ENCODE measurements around the gene DCP2. TPM values are rescaled to one million over a fixed set of nuclear protein-coding genes. Genes with fewer than 3 reads are reported as not detected.

DCP2 gene
- total RNA-seq, 2 donors from 2014 or later: 24.3 to 35.0 TPM

- DNase-seq: no peak
- ATAC-seq: no peak
- intact Hi-C loops (cut with DNase I, micrococcal nuclease): no loop called here
Measured at GRCh38 chr5:113058706-113059226, 82.2 kb downstream of the DCP2 start.

GRCh38 chr5:113059232-113060040, 82.8 kb downstream of the DCP2 start:
- intact Hi-C loops (cut with DNase I, micrococcal nuclease): no loop called here
- no peak for DNase-seq
- no peak for ATAC-seq

GRCh38 chr5:113060408-113061025, 83.9 kb downstream of the DCP2 start:
- intact Hi-C loops (cut with DNase I, micrococcal nuclease): no loop called here
- no peak for DNase-seq
- no peak for ATAC-seq

GRCh38 chr5:113061846-113062780, 85.5 kb downstream of the DCP2 start:
- DNase-seq (no peak), ATAC-seq (no peak)
- intact Hi-C loops (cut with DNase I, micrococcal nuclease): no loop called here

DNA sequence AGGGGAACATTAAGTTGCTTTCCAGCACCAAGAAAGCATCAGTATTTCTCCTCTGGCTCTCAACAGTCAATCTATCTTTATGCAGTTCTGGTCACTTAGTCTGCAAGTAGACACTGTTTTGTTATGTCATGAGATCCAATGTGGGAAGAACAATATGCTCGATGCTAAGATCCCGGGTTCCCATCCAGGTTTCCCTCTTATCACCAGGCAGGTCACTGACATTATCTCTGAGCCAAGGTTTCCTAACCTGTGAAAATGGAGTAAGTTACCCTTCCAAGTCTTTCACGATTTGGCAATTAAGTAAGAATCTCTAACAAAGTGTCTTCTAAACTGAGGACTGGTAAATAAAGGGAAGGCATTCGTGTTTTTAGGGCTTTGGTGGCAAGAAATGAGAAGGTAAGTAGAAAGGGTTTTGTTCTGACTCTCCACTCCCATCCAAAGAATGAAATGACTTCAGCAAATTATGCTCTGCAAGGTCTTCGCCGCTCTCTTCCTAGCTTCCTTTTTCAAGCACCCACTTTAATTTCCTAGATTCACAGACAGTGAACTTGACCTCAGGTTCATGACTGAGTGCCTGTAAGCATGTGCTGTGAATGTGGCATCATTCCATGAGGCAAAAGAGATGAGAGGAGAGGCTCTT, 86.4 kb downstream of the DCP2 start:
- ATAC-seq (no peak), DNase-seq (no peak)
- intact Hi-C loops (cut with DNase I, micrococcal nuclease): no loop called here

DNA sequence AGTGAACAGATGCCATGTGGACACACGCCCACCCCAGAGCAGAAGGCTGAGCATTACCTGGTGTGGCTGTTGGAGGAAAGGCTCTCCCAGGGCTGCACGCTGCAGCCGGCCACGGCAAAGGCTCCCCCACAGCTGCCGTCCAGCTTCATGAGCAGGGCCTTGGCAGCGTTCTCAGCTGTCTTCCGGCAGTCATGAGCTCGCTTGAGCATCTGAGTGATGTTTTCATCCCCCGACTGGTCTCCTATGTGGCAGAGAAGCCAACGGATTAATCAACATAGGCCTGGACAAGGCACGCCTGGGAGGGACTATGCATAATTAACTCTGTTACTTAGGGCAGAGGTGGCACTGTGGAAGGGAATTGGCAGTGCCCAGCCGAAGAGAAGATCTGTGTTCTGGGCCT, 87.3 kb downstream of the DCP2 start:
- DNase-seq: no peak

GRCh38 chr5:113064806-113065205, 88.2 kb downstream of the DCP2 start:
- intact Hi-C loops (cut with DNase I, micrococcal nuclease): no loop called here
- ATAC-seq: no peak

More for the DNA sequence above, 87.3 kb downstream of the DCP2 start:
- intact Hi-C loops (cut with DNase I, micrococcal nuclease): no loop called here
- no peak for ATAC-seq

GRCh38 chr5:113065626-113066025, 89.0 kb downstream of the DCP2 start:
- no peak for ATAC-seq
- intact Hi-C loops (cut with DNase I, micrococcal nuclease): no loop called here
- no peak for DNase-seq

More at GRCh38 chr5:113064806-113065205, 88.2 kb downstream of the DCP2 start:
- DNase-seq: no peak

DNA sequence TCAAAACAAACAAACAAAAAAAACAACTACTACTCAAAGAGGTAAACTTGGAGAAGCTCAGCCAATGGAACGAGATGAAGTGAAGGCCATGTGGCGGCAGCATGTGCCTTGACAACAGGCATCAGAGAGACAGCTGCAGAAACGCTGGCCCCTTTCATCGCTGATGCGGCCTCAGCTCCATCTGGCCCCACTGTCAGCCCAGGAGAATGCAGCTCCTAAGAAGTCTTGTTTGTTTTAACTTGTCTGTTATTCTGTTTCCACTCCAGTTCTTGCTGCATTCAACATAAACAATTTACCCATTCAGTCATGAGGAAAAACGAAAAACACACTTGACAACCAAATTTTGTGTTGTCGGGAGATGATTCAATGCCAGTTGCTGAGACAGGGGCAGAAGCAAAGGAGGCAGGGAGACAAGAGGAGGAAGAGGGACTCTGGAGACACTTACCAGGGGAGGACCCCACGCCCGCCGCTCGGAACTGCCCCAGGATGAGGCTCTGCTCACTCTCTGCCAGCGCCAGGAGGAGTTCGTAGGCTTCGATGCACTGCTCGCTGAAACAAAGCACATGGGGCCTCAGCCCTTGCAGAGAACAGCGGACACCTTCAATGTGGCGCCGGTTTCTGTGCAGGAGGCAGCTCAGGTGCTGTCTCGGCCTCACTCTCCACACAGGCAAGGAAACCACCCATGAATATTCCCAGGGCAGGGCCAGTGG, 91.2 kb downstream of the DCP2 start:
- DNase-seq: no peak
- no peak for ATAC-seq
- intact Hi-C loops (cut with DNase I, micrococcal nuclease): no loop called here

- ATAC-seq (no peak), DNase-seq (no peak)
- intact Hi-C loops (cut with DNase I, micrococcal nuclease): no loop called here
Measured at GRCh38 chr5:113068559-113068958, 92.0 kb downstream of the DCP2 start.

Other genes starting within 250 kb of the DCP2 start
- 10 to 100 TPM; 48.0 to 52.9 TPM for gene APC, start 238.9 kb upstream of the DCP2 start, total RNA-seq
- 10 to 100 TPM; 26.9 to 30.7 TPM for gene SRP19, start 115.5 kb upstream of the DCP2 start, total RNA-seq
- gene REEP5, start 54.6 kb upstream of the DCP2 start, total RNA-seq: 10 to 100 TPM; 80.6 to 81.7 TPM